NCI-H2107 treated with DMSO at 0.1 percent for 48 hours (cell line): Measurements from ENCODE around the gene UPK3BL1.
"Not testable (repeated sequence)": the region's sequence is repeated elsewhere in the genome, so short reads cannot be mapped to it uniquely, and the experiment has no call there.

Experiments used
- DNase-seq: peaks from one replicate; lab custom pipeline; 2025; ENCODE audit not compliant: unreplicated experiment; lab: John Stamatoyannopoulos, UW

Gene UPK3BL1

DNA sequence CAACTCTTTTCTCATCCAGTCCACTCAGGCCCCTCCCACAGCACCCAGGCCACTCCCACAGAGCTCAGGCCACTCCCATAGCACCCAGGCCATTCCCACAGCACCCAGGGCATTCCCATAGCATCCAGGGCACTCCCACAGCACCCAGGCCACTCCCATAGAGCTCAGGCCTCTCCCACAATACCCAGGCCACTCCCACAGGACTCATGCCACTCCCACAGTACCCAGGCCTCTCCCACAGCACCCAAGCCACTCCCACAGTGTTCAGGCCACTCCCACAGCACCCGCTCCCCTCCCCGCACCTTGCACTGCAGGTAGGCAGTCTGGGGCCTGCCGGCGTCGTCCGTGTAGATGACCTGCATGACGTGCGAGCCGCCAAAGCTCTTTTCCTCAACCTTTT is 52.7 kb downstream of the UPK3BL1 start:
- DNase-seq, result not testable (repeated sequence)
